NOMO-1 (cell line): ENCODE data around the gene MMP28.

ENCODE experiments used
- DNase-seq, 2 experiments: peaks; one replicate each; lab custom pipeline; 2025; ENCODE audit not compliant: unreplicated experiment in 2 of 2; lab: John Stamatoyannopoulos, UW

Gene MMP28

DNA sequence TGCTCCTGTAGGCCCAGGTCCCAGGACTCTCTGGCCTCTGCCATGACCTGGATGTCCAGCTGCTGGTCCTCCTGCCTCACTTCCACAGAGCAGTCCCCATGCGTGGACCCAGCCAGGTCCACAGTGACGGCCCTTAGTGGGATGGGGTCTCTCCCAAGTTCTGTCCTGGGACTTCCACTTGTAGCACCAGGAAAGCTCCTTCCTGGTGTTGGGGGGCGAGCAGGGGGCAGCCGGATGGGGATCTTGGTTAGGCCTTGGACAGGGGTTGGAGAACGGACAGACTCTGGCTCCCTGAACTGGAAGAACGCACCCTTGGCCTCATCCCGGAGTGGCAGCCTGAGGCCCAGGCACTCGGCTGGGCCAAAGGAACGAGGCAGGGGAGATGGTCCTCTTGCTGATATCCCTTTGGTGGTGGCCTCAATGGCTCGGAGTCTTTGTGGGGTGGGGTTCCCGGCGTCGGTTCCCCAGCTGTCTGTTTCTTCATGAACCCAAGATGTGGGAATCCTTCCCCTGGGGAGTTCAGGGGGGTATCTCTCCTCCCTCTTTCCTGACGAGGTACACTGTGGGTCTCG is 49.6 kb downstream of the MMP28 start:
- no peak for DNase-seq

DNA sequence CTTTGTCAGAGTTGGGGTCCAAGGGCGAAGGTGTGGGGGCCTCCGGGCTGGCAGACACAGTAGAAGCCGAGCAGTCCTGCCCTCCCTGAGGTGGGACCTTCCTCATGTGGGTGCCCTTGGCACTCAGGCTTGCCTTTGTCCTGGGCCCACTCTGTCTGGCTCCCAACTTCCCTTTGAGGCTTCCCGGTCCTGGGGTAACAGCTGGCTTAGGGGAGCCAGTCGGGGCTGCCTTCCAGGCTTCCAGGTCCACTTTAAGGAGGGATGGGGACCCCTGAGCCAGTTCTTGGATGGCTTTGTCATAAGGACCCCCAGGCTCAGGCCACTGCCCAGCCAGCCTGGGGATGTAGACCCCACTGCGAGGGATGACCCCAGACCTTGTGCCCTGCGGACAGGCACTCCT is 50.2 kb downstream of the MMP28 start:
- DNase-seq, result no peak

DNA sequence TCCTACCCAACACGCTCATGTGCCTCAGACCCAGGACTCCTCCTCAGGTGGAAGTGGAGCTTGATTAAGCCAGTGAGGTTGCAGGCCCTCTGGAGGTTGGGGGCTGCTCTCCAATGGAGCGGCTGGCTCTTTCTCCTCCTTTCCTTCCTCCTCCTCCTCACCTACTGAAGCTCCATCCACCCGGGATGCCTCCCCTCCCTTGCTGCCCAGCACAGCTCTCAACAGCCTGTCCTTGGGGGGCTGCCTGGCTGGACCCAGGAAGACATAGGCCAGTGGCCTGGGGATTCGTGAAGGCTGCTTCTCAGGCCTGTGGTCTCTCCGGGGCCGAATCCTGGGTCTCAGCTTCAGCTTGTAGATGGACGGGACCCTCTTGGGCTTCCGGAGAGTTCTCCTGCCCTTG is 50.6 kb downstream of the MMP28 start:
- DNase-seq, result no peak

DNA sequence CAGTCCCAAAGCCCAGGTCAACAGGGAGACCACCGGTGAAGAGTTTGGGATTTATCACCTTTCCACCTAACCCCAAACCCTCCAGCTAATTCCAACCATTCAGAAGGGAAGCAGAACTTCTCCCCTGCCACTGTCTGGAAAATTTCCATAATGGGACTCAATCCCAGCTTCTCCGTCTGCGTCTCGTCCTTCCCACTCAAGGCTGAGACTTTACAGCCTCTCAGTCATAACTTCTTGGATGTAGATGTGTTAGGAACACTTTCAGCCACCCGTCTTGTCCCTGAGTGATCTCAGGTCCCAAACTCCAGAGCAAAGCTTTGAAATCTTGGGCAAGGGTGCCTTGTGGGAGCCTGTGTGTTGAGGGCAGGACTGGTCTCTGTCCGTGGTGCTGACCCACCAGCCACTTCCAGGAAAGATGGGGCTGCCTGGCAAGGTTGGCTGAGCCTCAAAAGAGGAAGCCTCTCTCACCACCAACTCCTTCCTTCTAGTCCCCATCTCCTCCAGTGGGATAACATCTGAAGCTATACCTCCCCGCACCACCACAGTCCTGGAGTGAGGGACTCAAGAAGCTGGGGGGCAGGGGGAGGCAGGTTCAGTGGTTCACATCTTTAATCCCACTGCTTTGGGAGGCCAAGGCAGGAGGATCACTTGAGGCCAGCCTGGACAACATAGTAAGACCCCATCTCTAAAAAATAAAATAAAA is 51.7 kb downstream of the MMP28 start:
- peak; percentile 26 to 50 for DNase-seq

DNA sequence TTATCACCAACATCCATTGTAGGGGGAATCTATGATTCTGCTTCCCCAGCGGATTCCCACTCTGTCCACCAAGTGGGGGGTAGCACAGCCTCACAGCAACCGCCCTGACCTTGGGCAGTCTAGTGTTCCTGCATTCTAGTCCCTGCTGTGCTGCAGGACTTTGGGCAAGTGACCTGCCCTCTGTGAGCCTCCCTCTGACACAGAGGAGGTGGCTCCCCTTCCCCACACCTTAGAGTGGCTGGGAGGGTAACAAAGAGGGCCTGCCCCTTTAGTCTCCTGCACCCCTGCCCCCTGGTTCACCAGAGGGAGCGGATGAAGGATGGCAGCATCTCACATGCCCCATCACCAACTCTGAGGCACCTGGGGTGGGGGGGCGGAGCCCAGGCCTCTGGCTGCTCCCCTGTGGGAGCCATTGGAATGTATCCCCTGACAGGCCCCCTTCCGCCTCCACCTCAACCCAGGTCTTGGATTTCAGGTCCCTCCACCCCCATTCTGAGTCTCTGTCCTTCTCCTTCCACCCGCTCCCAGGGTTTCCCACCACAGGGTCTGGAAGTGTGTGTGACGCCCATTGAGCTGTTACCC is 52.5 kb downstream of the MMP28 start:
- DNase-seq, result no peak

DNA sequence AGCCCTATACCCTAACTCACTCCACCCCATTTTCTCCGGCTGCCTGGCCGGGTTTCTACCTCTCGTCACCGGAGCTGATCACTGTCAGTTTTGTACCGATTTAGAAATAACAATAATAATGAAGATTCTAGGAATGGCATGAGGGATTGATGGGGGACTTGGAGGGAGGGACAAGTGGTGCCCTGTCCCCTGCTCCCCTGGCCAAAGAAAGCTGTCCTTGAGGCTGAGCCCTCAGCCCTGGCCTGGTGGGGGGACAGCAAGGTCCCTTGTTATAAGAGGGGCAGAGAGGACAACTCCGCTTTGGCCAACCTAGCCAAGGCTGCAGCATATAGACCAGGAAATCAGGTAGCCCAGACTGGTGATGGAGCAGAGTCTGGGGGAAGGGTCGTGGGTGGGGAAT is 52.9 kb downstream of the MMP28 start:
- DNase-seq, result no peak

DNA sequence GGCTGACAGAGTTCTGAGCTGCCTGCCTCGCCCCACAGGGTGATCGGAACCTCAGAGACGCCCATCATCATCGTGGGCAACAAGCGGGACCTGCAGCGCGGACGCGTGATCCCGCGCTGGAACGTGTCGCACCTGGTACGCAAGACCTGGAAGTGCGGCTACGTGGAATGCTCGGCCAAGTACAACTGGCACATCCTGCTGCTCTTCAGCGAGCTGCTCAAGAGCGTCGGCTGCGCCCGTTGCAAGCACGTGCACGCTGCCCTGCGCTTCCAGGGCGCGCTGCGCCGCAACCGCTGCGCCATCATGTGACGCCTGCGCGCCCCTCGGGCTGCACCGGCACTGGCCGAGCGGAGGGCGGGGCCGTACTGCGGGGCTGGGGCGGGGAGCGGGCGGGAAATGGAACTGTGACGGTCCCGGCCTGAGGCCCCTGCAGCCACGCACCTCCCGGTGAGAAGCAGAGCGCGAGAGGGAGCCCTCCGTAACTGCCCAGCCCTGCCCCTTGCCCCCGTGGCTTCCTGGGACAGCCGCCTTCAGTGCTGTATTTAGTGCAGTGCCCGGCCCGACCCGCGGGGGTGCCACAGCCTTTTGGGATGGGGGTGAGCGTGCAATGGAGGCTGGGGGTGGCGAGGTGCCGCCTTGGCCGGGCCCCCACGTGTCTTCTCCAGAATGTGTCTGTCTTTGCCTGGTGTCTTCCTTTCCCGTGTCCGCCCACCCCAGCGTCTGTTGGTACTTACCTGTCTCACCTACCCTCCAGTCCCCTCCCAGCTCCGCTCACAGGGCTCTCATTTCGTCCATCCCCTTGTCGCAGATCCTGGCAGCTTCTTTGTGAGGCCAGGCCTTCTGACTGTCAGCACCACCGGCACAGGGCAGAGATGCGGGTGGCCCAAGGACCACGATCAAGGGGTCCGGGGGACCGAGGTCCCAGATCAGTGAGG is 54.2 kb downstream of the MMP28 start:
- no peak for DNase-seq

DNA sequence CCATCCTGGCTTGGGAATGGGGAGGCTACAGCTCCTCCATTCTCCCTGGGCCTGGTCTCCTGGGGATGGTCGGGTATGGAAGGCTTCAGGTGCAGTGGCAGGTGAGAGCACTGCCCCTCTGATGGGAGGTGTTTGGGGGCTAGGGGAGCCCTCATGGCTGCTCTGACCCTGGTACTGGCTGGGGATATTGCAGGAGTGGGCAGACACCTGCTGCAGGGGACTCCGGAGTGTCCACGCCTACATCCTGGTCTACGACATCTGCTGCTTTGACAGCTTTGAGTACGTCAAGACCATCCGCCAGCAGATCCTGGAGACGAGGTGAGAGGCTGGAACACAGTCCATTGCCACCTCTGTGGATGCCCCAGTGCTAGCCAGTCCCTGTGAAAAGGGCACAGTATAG is 55.2 kb downstream of the MMP28 start:
- DNase-seq, result no peak

DNA sequence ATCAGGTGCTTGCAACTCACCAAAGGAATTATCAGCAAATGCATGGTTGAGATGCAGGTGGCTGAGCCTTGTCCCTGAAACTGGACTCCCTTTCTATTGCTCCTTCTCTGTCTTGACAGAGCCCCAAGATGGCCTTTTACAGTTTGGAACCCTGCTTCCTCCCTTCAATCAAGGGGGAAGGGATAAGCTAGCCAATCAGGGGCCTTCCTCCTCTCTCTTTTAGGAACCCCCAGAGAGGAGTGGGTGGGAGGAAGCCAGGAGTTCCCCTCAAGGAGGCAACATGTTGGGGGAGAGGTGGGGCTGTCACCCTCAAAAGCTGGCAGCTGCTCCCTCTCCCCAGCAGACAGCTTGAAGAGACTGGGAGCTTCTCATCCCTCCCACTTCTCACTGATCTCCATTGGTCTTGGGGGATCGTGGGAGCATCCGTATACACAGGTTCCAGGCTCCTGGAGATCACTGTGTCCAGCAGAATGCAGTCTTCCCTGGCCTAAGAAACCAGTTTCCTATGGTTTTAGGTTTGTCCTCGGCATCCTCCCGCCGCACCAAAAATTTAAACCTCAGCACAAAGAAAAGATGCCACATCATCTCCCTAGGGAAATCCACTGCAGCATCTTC is 56.8 kb downstream of the MMP28 start:
- no peak for DNase-seq

DNA sequence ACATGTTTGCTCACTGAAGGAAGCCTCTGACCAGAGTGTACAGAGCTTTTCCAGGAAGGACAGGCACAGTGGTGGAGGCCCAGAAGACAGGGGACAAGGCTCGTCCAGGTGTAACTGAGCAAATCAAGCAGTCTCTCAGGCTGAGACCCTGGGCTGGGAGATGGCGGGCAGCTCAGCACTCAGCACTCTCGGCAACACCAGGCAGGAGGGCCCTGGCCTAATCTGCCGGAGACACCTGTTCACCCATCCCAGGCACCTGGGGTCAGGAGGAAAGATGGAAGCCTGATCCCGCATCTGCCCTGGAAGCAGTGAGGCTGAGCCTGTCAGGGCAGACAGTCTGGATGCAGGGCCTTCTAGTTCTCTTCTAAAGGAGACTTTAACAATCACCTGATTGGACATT is 59.2 kb downstream of the MMP28 start:
- no peak for DNase-seq

DNA sequence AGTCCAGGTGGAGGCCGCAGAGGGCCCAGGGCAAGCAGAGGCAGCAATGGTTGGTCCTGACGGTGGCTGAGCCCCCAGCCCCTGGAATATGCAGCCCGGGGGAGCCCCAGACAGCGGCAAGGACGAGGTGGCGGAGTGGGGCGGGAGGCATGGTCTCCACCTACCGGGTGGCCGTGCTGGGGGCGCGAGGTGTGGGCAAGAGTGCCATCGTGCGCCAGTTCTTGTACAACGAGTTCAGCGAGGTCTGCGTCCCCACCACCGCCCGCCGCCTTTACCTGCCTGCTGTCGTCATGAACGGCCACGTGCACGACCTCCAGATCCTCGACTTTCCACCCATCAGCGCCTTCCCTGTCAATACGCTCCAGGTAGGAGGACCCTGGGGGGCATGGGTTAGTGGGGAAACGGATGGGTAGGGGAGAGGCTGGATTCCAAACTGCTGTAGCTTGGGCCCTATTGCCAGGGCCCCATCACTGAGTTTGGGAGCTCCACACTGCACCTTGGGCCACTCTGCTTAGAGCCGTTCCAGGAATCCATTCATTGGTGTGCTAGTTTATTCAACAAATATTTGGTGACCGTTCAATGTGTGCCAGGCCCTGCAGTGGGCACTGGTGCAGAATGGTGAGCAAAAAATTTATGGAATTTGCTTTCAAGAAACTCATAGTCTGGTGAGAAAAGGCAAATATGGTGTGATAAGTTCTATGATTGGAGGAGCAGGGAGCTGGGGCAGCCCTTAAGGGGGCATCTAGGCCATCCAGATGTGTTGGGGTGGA is 60.2 kb downstream of the MMP28 start:
- no peak for DNase-seq

DNA sequence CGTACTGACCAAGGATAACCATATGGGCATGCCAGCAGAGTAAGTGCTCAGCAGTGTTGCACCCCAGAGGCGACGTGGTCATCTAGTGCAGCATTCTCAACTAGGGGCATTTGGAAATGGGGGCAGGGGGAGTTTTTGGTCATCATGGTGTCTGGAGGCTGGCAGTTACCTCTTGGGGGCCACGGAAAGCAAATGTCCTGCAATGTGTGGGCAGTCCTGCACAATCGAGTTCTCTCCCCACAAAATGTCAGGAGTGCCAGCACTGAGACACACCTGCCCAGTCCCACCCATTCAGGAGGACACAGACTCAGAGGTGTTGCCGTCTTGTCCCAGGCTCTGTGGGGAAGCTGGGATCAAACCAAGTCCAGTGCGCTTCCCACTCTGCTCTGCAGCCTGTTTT is 61.0 kb downstream of the MMP28 start:
- DNase-seq, result no peak

DNA sequence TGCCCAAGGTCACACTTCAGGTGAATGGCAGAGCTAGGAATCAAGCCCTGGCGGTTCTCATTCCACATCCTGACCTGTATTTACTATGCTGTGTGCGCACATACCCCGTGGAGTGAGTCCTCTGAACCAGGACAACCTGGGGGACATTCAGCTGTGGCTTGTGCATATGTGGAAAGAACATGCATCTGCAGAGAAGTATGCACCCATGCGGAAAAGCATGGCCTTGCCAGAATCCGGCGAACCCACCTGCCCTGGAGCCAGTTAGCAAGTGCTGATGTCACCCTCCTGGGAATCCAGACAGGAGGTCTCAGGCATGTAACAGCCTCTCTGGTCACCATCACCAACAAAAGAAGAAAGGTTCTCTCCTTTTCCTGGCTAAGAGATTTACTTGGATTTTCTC is 62.1 kb downstream of the MMP28 start:
- DNase-seq, result no peak

DNA sequence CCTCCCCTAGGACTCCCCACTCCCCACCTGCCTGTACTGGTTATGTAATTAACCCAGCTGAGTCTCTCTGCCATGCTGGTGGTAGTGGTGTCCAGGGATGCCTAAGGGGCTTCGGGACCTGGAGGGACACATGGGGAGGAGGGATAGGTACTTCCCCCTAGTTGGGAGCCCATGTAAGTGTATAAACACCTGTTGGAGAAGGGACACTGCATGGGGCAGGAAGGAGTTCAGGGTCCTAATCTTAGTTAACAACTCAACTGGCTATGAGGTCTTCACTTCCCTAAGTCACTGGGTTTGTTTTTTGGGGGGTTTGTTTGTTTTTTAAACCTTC is 62.7 kb downstream of the MMP28 start:
- DNase-seq, result no peak

DNA sequence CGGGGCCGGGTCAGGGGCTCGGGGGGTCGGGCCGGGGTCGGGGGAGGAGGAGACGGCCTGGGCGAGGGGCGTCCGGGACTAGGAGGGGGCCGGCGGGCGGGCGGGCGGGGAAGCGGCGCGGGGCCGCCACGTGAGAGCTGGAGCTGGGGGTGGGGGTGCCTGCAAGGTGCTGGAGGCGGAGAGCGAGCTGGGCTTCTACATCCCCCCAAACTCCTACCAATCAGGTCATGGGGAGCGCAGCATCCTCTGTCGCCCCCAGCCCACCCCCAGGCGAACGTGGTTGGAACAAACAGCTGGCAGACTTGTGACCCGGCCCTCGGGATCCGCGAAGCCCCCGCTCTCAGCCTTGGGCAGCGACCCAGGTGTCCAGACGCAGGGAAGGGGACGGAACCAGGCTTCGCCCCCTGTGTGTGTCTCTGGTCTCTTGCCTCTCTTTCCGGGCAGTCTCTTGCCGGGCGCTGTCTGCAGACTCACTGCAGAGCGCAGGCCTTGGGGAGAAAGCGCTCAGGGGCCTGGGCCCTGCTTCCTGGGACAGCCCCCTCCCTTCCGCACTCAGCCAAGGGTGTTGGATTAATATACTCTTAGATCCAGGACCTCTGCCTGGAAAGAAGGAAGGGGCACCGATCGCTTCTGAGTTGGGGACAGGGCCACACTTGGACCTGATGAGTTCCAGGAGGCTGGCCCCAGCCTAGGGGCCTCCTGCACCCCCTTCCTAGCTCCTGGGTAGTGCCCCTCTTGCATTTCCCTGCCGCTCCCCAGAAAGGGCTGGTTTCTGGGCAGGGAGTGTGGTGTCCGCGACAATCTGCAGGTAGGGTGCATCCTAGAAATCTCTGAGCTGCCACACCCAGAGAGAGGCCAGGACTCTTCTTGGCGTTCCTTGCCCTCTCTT is 63.3 kb downstream of the MMP28 start:
- DNase-seq, result no peak

DNA sequence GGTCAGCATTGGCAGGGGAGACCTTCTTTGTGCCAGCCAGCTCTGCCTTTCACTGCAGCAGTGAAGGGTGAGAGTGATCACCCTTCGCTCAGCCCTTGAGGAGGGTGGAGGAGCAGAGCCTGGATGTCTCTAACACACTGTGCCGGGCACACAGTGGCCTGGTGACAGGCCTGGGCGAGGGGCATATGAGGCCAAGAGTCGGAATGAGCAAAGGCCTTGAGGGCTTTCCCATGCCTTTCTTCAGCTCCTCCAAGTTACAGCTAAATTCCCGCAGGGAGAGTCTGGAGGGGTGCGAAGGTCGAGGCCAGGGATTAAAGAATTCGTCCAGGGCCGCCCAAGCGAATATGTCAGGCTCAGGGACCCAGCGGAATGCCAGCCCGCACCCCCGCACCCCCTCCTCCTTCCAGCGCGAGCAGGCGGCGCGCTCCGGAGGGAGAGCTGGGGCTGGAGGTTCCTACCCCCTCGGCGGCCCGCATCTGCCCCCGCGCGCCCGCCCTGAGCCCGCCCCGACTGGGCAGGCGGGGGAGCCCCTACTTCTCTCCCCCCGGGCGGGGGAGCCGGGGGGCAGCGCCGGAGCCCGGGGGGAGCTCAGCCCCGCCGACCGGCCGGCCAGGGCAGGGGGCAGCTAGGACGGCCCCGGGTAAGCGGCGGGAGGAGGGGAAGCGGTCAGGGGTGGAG is 64.1 kb downstream of the MMP28 start, which contains the start of gene RASL10B:
RASL10B (plus strand) TSS at position 401 of the 678 bp plus-strand sequence. CDS start 3,546 bp downstream, outside the sequence.
- no peak for DNase-seq

DNA sequence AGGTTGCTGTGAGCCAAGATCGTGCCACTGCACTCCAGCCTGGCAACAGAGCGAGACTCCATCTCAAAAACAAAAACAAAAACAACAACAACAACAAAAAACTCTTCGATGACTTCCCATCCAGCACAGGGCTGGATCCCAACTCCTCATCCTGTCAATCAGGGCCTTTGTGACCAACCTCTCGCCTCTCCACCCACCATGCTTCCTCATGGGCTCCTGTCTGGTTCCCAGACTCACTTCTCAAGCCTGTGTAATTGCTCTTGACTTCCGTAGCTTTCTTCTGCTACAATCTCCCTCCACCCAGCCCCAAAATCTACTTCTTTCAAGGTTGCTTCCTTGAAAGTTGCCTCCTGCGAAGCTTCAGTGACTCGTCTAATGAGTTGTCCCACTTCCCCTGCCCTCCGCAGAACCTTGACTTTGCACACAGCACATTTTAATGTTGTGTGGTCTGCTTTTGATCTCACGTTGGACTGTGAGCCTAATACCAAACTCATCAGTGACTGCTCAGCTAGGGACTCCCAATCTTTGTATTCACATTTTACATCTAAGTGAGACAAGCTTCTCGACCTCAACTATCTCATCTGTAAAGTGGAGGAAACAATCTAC is 64.9 kb downstream of the MMP28 start:
- no peak for DNase-seq

DNA sequence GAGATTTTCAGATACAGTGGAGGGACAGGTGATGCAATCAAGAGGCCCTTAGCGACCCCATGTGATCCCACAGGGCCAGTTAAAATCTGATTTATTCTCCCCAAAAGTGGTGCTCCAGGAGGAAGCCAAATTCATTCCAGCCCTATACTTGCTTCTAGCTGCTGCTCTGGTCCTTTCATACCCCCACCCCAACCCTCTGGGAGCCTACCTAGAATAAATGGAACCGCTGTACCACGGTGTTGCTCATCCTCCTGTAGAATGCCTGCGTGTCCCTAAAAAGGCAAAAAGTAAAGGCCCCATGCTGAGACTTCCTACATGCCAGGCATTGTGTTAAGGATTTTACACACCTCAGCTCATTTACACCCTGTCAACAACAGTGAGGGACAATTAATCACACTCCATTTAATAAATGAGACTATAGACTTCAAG is 66.0 kb downstream of the MMP28 start:
- DNase-seq, result no peak
